HG03039 (cell line): ENCODE results near the gene SMARCA2.

Experiments
- ATAC-seq: cut with Tn5 transposase; IDR thresholded peaks from one replicate; pipeline ENCODE4 v1.9.1; 2021; ENCODE audit warnings: mild to moderate bottlenecking, moderate library complexity; ENCODE audit not compliant: unreplicated experiment

The SMARCA2 gene

GRCh38 chr9:2014696-2015580 lies at the start of gene SMARCA2:
SMARCA2 (plus strand) TSS chr9:2015347; CDS start chr9:2029023, 13,676 bp downstream.
- peak; percentile 73 for ATAC-seq

GRCh38 chr9:1966725-1967366 lies 48.3 kb upstream of the SMARCA2 start:
- ATAC-seq, result no peak

GRCh38 chr9:1969160-1969559 lies 46.0 kb upstream of the SMARCA2 start:
- no peak for ATAC-seq

GRCh38 chr9:1969898-1970297 lies 45.2 kb upstream of the SMARCA2 start:
- no peak for ATAC-seq

- no peak for ATAC-seq
These were observed 42.5 kb upstream of the SMARCA2 start for GRCh38 chr9:1972672-1973071.

GRCh38 chr9:1977026-1977425 lies 38.1 kb upstream of the SMARCA2 start:
- no peak for ATAC-seq

GRCh38 chr9:1978941-1979340 lies 36.2 kb upstream of the SMARCA2 start:
- ATAC-seq, result no peak

GRCh38 chr9:1979741-1980367 lies 35.3 kb upstream of the SMARCA2 start:
- ATAC-seq, result no peak

- ATAC-seq, result no peak
These were observed 34.8 kb upstream of the SMARCA2 start for GRCh38 chr9:1980387-1980786.

- ATAC-seq, result no peak
These were observed 33.1 kb upstream of the SMARCA2 start for GRCh38 chr9:1982074-1982473.

GRCh38 chr9:1986341-1986740 lies 28.8 kb upstream of the SMARCA2 start:
- ATAC-seq, result no peak

- no peak for ATAC-seq
These were observed 25.6 kb upstream of the SMARCA2 start for GRCh38 chr9:1989500-1989899.

GRCh38 chr9:1994180-1994579 lies 21.0 kb upstream of the SMARCA2 start:
- ATAC-seq, result no peak

- no peak for ATAC-seq
These were observed 20.1 kb upstream of the SMARCA2 start for GRCh38 chr9:1995084-1995483.

GRCh38 chr9:1996156-1996555 lies 19.0 kb upstream of the SMARCA2 start:
- no peak for ATAC-seq

GRCh38 chr9:1997646-1998045 lies 17.5 kb upstream of the SMARCA2 start:
- no peak for ATAC-seq

GRCh38 chr9:1998111-1998510 lies 17.0 kb upstream of the SMARCA2 start:
- no peak for ATAC-seq

GRCh38 chr9:2000314-2000713 lies 14.8 kb upstream of the SMARCA2 start:
- ATAC-seq, result no peak

- ATAC-seq, result no peak
These were observed 6.8 kb upstream of the SMARCA2 start for GRCh38 chr9:2008372-2008771.

- no peak for ATAC-seq
These were observed 2.8 kb upstream of the SMARCA2 start for GRCh38 chr9:2012347-2012746.

- no peak for ATAC-seq
These were observed 1.2 kb upstream of the SMARCA2 start for GRCh38 chr9:2013743-2014475.
